Colonic mucosa (tissue), 4 donors: Measurements from ENCODE around the gene HOXB6. TPM values are rescaled to one million over a fixed set of nuclear protein-coding genes. Genes with fewer than 3 reads are reported as not detected.
A peak's percentile ranks its signal among the peaks of the same experiment; 100 is the strongest.

ENCODE experiments used
- DNase-seq: peaks from one replicate; pipeline ENCODE4 v3.0.0-alpha.2; 2020
- H3K27ac ChIP-seq: fragments of 200-600 bp; one replicate; pipeline ENCODE4 v1.8.0; 2021
- H3K27me3 ChIP-seq: fragments of 200-600 bp; one replicate; pipeline ENCODE4 v1.8.0; 2021
- H3K36me3 ChIP-seq: fragments of 200-600 bp; one replicate; pipeline ENCODE4 v1.8.0; 2021
- H3K4me1 ChIP-seq: fragments of 200-600 bp; one replicate; pipeline ENCODE4 v1.8.0; 2021; ENCODE audit warnings: mild to moderate bottlenecking
- H3K4me3 ChIP-seq: fragments of 200-600 bp; one replicate; pipeline ENCODE4 v1.8.0; 2021
- H3K9ac ChIP-seq, 2 donors: one replicate each; pipeline ENCODE4 v1.7.0; 2013; ENCODE audit warnings: control low read depth in 2 of 2, low read depth in 2 of 2, low read length in 2 of 2
- H3K9me3 ChIP-seq: fragments of 200-600 bp; one replicate; pipeline ENCODE4 v1.8.0; 2021
- CTCF ChIP-seq: fragments of 200-600 bp; IDR thresholded peaks from one replicate; pipeline ENCODE4 v1.8.0; 2022; ENCODE audit warnings: antibody characterized with exemption, mild to moderate bottlenecking
- intact Hi-C: fragments of 100-400 bp; cut with DNase I; formaldehyde crosslinking; loops from one replicate; pipeline ENCODE4 v1.14.1; 2022
- total RNA-seq, 2 donors: library from RNA; stranded (reverse); fragmentation: NEBNext Ultra II Directional in 1 of 2; extraction: Animal tissue kit (Norgen Biotek cat#: 25700) in 1 of 2; gene quantifications; one replicate each; pipeline ENCODE4 v1.2.1, GENCODE V29; 2021
- donor health status: healthy.
- donor health status: DM: no; HTN: no; CAD: no.
- donor health status: DM: no; HTN: no; CAD: no.

Gene HOXB6
- total RNA-seq, 2 donors from 2014 or later = 30.0 to 71.0 TPM

DNA sequence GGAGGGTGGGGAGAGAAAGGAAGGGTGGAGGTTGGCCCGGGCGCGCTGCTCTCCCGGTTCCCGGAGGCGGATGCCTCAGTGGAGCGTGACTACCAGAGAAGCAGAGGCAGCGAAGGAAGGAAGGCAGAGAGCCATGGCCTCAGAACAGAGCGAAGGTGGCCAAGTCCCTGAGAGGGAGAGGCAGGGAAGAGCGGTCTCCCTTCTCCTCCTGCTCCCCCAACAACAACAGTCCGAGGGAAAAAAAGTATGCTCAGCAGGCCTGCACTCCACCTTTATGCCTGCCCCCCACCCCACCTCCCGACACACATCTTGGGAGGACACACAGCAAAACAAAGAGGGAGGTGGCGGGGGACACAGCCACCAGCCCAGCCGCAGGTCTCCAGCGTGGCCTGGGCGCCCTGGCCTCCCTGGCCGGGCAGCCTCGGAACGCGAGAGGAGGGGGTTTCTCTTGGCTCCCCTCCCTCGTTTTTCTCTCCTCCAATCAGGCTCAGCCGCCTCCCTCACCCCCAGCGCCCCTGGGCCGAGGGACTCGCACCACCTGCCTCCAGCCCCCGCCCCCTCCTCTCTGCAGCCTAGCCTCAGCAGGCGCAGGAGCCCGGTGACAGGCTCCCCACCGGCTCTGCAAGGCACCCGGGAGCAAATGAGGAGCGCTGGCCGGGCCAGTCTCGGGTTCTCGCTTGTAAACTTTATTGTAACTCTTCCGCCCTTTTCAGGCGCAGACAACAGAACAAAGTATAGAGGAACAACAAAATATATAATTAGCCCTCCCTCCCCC is 7.1 kb upstream of the HOXB6 start:
- no peaks in the 10 kb centered on the region for H3K36me3 ChIP-seq
- no peak for TF ChIP-seq CTCF
- H3K9me3 ChIP-seq = no peaks in the 10 kb centered on the region
- H3K27me3 ChIP-seq = peaks cover 21% of the 10 kb centered on the region
- peak overlapping the region; percentile 80 for H3K27ac ChIP-seq
- peaks cover 2% of the 10 kb centered on the region for H3K4me1 ChIP-seq
- peak overlapping the region; percentile 57 for H3K4me3 ChIP-seq
- peak overlapping the region; percentile 80 to 89 for H3K9ac ChIP-seq
- intact Hi-C loops = no loop called here
- no peak for DNase-seq

GRCh38 chr17:48611213-48611612 is 6.4 kb upstream of the HOXB6 start:
- DNase-seq = no peak

GRCh38 chr17:48610282-48611211 is 5.8 kb upstream of the HOXB6 start, which contains the start of gene HOXB7:
HOXB7 (minus strand) TSS chr17:48611017; CDS start chr17:48610918, 99 bp downstream.
- Histone ChIP-seq H3K27me3 (peaks cover 8% of the 10 kb centered on the region), H3K4me3 (peak within 1 kb of the TSS; percentile 57), H3K9ac (peak within 1 kb of the TSS; percentile 80 to 89), H3K36me3 (no peaks in the 10 kb centered on the region), H3K9me3 (no peaks in the 10 kb centered on the region), H3K4me1 (peaks cover 2% of the 10 kb centered on the region), H3K27ac (peak within 1 kb of the TSS; percentile 80)
- no peak for TF ChIP-seq CTCF
- intact Hi-C loops = no loop called here
- DNase-seq = peak; percentile 91

More at GRCh38 chr17:48611213-48611612, 6.4 kb upstream of the HOXB6 start:
- TF ChIP-seq CTCF = no peak
- Histone ChIP-seq H3K9me3 (no peaks in the 10 kb centered on the region), H3K27me3 (peaks cover 15% of the 10 kb centered on the region), H3K27ac (peak overlapping the region; percentile 80), H3K4me1 (peaks cover 2% of the 10 kb centered on the region), H3K9ac (peak overlapping the region; percentile 75 to 89), H3K36me3 (no peaks in the 10 kb centered on the region), H3K4me3 (peak overlapping the region; percentile 57)
- intact Hi-C loops = no loop called here

DNA sequence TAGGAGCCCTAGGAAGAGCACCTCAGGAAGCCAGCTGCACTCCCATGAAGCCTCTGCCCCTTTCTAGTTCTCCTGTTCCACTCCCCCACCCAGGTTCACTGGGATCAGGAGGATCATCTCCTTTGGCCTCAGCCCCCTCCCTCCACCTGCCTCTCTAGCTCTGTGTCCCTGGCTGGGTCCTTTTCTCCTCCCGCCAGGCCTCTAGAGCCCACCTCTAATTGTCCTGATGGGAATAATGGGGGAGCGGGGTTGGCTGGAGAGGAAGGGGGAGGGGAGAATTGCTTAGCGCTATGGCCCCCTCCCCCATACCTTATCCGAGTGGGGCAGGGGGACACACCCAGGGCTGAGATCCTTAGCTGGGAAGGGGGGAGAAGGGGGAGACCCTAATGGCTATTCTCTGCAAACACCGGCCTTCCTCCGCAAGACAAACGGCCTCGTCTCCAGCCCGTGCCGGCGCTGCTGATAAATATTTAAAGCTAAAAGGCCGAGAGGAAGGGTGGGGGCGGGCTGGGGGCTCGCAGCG is 5.0 kb upstream of the HOXB6 start:
- peaks cover 2% of the 10 kb centered on the region for H3K4me1 ChIP-seq
- peak overlapping the region; percentile 80 for H3K27ac ChIP-seq
- H3K36me3 ChIP-seq = no peaks in the 10 kb centered on the region
- TF ChIP-seq CTCF = no peak
- H3K9me3 ChIP-seq = no peaks in the 10 kb centered on the region
- peak overlapping the region; percentile 75 to 89 for H3K9ac ChIP-seq
- peaks cover 8% of the 10 kb centered on the region for H3K27me3 ChIP-seq
- DNase-seq = no peak
- H3K4me3 ChIP-seq = peak overlapping the region; percentile 57
- intact Hi-C loops = no loop called here

GRCh38 chr17:48609033-48609432 is 4.2 kb upstream of the HOXB6 start:
- Histone ChIP-seq H3K36me3 (no peaks in the 10 kb centered on the region), H3K9me3 (no peaks in the 10 kb centered on the region), H3K9ac (peak overlapping the region; percentile 6 to 89), H3K4me3 (no peak overlapping the region), H3K27me3 (peaks cover 5% of the 10 kb centered on the region), H3K4me1 (peaks cover 2% of the 10 kb centered on the region), H3K27ac (no peak overlapping the region)
- no peak for DNase-seq
- no peak for TF ChIP-seq CTCF
- intact Hi-C loops = no loop called here
